ENCODE measurements around the gene CPNE5. TPM values are rescaled to one million over a fixed set of nuclear protein-coding genes. Genes with fewer than 3 reads are reported as not detected.

The CPNE5 gene
- total and polyA plus RNA-seq, 9 of the 15 experiments (the other 6 are each of a cell fraction or from before 2014, with no cell fraction given) = 0.14 to 1.0 (median 0.46) TPM; not detected in 2

- intact Hi-C loops (cut with micrococcal nuclease) = no loop called here
- in situ Hi-C loops (cut with MboI) = loop anchor here (5.0 kb wide), 1 partner anchor 85 kb away; no protein-coding TSS in a partner anchor
- ChIA-PET CTCF (ENCODE audit: low intra/inter-chr PET ratio) (interaction anchor here (0.5 to 1.4 kb wide), 5 partner anchors 42 to 353 kb away, joined by 3 to 8 read pairs (median 6); no protein-coding TSS in a partner anchor), POLR2A (interaction anchor here (0.5 to 3.0 kb wide), 18 partner anchors 9 to 571 kb away, joined by 3 to 60 read pairs (median 6); partner anchors contain the start of genes C6orf89 and PPIL1)
- Histone ChIP-seq H3K27ac (ENCODE audit: extremely low read depth, low read depth, low read length) (no peak overlapping the region; the same call in 2 of the 3 replicates), H4K20me1 (replicated peaks; ENCODE audit: control insufficient read depth, insufficient read depth, low read length) (no peaks in the 10 kb centered on the region), H3K27me3 (ENCODE audit: control insufficient read depth in 2 of 2, insufficient read depth in 2 of 2, low read length in 2 of 2) (no peaks in the 10 kb centered on the region), H3K36me3 (ENCODE audit: control insufficient read depth, insufficient read depth, low read length) (peaks cover 62% of the 10 kb centered on the region), H3K4me2 (ENCODE audit: insufficient read depth, low read length) (no peak overlapping the region), H3K4me3 (no peak overlapping the region), H3K9ac (ENCODE audit: insufficient read depth in 1 of 2, low read depth in 2 of 2, low read length in 2 of 2) (no peak overlapping the region), H3K79me2 (ENCODE audit: control insufficient read depth, insufficient read depth, low read length) (peaks cover 12% of the 10 kb centered on the region; the same call in 2 of the 3 replicates), H3K9me3 (replicated peaks; ENCODE audit: control insufficient read depth, insufficient read depth, low read depth, low read length) (no peaks in the 10 kb centered on the region), H3K9me1 (ENCODE audit: control insufficient read depth, insufficient read depth, low read length) (peaks cover 3% of the 10 kb centered on the region), H2AFZ (ENCODE audit: low read depth, low read length) (no peak overlapping the region), H3K4me1 (replicated peaks in 1 of 2; ENCODE audit: control insufficient read depth in 2 of 2, insufficient read depth in 2 of 2, low read length in 2 of 2) (peaks cover 18 to 29% of the 10 kb centered on the region in 2 experiments)
- WGBS (ENCODE audit: insufficient coverage, low coverage, missing lambda C conversion rate) = 46% methylated on average over 4 of the region's 4 CpGs
- peak in 1 of 4 experiments; percentile 64 for DNase-seq (ENCODE audit: extremely low read depth in 1 of 4, low spot score in 3 of 4)
- no peak for FAIRE-seq
- ATAC-seq = peak; percentile 58
- no TSS peak for BruUV-seq (replicated peaks)
- TF ChIP-seq RAD51 (IDR thresholded peaks at IDR 0.05; ENCODE audit: borderline replicate concordance, low read depth) (no peak), DPF2 (IDR thresholded peaks at IDR 0.05) (0 out of 2 replicates have a peak, but pooled peaks have one; percentile 9), REST (IDR thresholded peaks at IDR 0.05; ENCODE audit: borderline replicate concordance) (0 out of 2 replicates have a peak, but pooled peaks have one; percentile 6), REST (CRISPR knock-in tag; IDR thresholded peaks at IDR 0.05; ENCODE audit: low read depth) (no peak), DNMT1 (IDR thresholded peaks at IDR 0.05) (no peak), TFAP4 (CRISPR knock-in tag; IDR thresholded peaks at IDR 0.05; ENCODE audit: borderline replicate concordance) (no peak), RNF219 (CRISPR knock-in tag; IDR thresholded peaks at IDR 0.05) (no peak), ZNF740 (CRISPR knock-in tag; IDR thresholded peaks at IDR 0.05) (no peak), ZNF740 (tag; IDR thresholded peaks at IDR 0.05) (peak in 1 of 2 experiments; percentile 24; a peak in 1 of 4 replicates)
Observed at GRCh38 chr6:36852481-36853147, 13.4 kb upstream of the CPNE5 start.
